ENCODE results near the gene TMEM52.

GRCh38 chr1:1921901-1922701 is 3.0 kb upstream of the TMEM52 start:
- TF ChIP-seq, protein P1, sequence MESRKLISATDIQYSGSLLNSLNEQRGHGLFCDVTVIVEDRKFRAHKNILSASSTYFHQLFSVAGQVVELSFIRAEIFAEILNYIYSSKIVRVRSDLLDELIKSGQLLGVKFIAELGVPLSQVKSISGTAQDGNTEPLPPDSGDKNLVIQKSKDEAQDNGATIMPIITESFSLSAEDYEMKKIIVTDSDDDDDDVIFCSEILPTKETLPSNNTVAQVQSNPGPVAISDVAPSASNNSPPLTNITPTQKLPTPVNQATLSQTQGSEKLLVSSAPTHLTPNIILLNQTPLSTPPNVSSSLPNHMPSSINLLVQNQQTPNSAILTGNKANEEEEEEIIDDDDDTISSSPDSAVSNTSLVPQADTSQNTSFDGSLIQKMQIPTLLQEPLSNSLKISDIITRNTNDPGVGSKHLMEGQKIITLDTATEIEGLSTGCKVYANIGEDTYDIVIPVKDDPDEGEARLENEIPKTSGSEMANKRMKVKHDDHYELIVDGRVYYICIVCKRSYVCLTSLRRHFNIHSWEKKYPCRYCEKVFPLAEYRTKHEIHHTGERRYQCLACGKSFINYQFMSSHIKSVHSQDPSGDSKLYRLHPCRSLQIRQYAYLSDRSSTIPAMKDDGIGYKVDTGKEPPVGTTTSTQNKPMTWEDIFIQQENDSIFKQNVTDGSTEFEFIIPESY (IDR thresholded peaks at IDR 0.05; ENCODE audit: borderline replicate concordance, low read depth) = no peak
- TF ChIP-seq RXRA (IDR thresholded peaks at IDR 0.05; ENCODE audit: borderline replicate concordance, low read depth) (no peak), SMC3 (IDR thresholded peaks at IDR 0.05; ENCODE audit: low read depth, low read length) (no peak), RAD21 (IDR thresholded peaks at IDR 0.05; ENCODE audit: low read length) (no peak), RCOR1 (IDR thresholded peaks at IDR 0.05; ENCODE audit: low read length) (no peak), TAF1 (IDR thresholded peaks at IDR 0.05; ENCODE audit: borderline replicate concordance, low read depth, low read length) (no peak), POLR2AphosphoS5 (IDR thresholded peaks at IDR 0.05; ENCODE audit: low read depth, low read length) (no peak), CHD2 (IDR thresholded peaks at IDR 0.05; ENCODE audit: low read length, partially characterized antibody) (no peak), TCF12 (IDR thresholded peaks at IDR 0.05) (no peak), EP300 (IDR thresholded peaks at IDR 0.05; ENCODE audit: borderline replicate concordance in 1 of 2, low read depth in 1 of 2, low read length in 1 of 2) (no peak), FOXM1 (IDR thresholded peaks at IDR 0.05; ENCODE audit: low read depth) (no peak)
- TF ChIP-seq, protein P2, sequence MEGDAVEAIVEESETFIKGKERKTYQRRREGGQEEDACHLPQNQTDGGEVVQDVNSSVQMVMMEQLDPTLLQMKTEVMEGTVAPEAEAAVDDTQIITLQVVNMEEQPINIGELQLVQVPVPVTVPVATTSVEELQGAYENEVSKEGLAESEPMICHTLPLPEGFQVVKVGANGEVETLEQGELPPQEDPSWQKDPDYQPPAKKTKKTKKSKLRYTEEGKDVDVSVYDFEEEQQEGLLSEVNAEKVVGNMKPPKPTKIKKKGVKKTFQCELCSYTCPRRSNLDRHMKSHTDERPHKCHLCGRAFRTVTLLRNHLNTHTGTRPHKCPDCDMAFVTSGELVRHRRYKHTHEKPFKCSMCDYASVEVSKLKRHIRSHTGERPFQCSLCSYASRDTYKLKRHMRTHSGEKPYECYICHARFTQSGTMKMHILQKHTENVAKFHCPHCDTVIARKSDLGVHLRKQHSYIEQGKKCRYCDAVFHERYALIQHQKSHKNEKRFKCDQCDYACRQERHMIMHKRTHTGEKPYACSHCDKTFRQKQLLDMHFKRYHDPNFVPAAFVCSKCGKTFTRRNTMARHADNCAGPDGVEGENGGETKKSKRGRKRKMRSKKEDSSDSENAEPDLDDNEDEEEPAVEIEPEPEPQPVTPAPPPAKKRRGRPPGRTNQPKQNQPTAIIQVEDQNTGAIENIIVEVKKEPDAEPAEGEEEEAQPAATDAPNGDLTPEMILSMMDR (IDR thresholded peaks at IDR 0.05) = no peak

All from SK-N-SH (cell line).